GM19463 (cell line): ENCODE data around the gene CTSW.

Source experiments
- ATAC-seq: cut with Tn5 transposase; IDR thresholded peaks from one replicate; pipeline ENCODE4 v1.9.1; 2021; ENCODE audit warnings: mild to moderate bottlenecking, moderate library complexity; ENCODE audit not compliant: unreplicated experiment

Gene CTSW

GRCh38 chr11:65919573-65920371 lies 40.1 kb downstream of the CTSW start:
- ATAC-seq, result peak; percentile 31

GRCh38 chr11:65920372-65920802 lies 40.8 kb downstream of the CTSW start:
- ATAC-seq, result no peak

GRCh38 chr11:65921033-65921555 lies 41.5 kb downstream of the CTSW start:
- ATAC-seq, result no peak

GRCh38 chr11:65921876-65922275 lies 42.2 kb downstream of the CTSW start:
- ATAC-seq, result no peak

- ATAC-seq, result no peak
Measured at GRCh38 chr11:65922565-65922964, 42.9 kb downstream of the CTSW start.

- ATAC-seq, result no peak
Measured at GRCh38 chr11:65925397-65925796, 45.8 kb downstream of the CTSW start.

GRCh38 chr11:65927904-65928397 lies 48.3 kb downstream of the CTSW start:
- peak; percentile 81 for ATAC-seq

- ATAC-seq, result no peak
Measured at GRCh38 chr11:65928667-65929066, 49.0 kb downstream of the CTSW start.

- no peak for ATAC-seq
Measured at GRCh38 chr11:65931773-65932557, 52.3 kb downstream of the CTSW start.

GRCh38 chr11:65932558-65932919 lies 52.9 kb downstream of the CTSW start:
- ATAC-seq, result no peak
